ENCODE results near the gene RNASEH2A. TPM values are rescaled to one million over a fixed set of nuclear protein-coding genes. Genes with fewer than 3 reads are reported as not detected.

The RNASEH2A gene
- total and polyA plus RNA-seq, 2 of the 13 experiments (the other 11 are each of a cell fraction or from before 2014, with no cell fraction given), result 25.1 to 35.8 TPM

DNA sequence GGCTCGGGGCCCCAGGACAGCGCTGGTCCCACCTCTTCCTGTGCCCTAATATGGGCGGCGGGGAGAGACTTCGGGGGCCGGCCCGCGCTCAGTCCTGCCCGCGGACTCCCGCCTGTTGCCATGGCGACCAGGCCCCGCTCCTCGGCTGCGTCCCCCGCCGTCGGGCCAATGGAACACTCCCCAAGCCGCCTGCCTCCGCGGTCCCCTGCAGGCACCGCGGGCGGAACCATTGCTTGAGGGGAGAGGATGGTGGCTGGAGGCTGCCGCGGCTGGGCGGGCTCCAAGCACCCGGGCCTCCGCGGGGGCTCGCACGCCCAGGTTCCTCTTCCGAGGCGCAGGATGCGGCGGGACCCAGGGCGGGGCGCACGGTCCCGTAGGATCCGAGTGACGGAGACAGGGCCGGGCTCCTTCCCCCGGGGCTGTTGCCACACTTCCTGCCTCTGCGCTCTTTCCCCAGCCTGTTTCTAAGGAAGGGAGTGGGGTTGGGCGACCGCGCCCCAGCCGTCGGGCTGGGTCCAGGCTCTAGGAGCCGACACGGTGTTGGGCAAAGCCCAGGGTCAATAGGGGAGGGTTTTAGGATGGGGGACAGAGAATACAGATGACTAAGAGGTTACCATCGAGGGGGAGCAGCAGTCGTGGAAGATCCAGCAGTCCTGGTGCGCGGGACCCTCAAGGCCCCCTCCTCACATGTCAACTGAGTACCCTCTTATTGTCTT is 16.3 kb upstream of the RNASEH2A start (continued):
- TF ChIP-seq, protein P1, sequence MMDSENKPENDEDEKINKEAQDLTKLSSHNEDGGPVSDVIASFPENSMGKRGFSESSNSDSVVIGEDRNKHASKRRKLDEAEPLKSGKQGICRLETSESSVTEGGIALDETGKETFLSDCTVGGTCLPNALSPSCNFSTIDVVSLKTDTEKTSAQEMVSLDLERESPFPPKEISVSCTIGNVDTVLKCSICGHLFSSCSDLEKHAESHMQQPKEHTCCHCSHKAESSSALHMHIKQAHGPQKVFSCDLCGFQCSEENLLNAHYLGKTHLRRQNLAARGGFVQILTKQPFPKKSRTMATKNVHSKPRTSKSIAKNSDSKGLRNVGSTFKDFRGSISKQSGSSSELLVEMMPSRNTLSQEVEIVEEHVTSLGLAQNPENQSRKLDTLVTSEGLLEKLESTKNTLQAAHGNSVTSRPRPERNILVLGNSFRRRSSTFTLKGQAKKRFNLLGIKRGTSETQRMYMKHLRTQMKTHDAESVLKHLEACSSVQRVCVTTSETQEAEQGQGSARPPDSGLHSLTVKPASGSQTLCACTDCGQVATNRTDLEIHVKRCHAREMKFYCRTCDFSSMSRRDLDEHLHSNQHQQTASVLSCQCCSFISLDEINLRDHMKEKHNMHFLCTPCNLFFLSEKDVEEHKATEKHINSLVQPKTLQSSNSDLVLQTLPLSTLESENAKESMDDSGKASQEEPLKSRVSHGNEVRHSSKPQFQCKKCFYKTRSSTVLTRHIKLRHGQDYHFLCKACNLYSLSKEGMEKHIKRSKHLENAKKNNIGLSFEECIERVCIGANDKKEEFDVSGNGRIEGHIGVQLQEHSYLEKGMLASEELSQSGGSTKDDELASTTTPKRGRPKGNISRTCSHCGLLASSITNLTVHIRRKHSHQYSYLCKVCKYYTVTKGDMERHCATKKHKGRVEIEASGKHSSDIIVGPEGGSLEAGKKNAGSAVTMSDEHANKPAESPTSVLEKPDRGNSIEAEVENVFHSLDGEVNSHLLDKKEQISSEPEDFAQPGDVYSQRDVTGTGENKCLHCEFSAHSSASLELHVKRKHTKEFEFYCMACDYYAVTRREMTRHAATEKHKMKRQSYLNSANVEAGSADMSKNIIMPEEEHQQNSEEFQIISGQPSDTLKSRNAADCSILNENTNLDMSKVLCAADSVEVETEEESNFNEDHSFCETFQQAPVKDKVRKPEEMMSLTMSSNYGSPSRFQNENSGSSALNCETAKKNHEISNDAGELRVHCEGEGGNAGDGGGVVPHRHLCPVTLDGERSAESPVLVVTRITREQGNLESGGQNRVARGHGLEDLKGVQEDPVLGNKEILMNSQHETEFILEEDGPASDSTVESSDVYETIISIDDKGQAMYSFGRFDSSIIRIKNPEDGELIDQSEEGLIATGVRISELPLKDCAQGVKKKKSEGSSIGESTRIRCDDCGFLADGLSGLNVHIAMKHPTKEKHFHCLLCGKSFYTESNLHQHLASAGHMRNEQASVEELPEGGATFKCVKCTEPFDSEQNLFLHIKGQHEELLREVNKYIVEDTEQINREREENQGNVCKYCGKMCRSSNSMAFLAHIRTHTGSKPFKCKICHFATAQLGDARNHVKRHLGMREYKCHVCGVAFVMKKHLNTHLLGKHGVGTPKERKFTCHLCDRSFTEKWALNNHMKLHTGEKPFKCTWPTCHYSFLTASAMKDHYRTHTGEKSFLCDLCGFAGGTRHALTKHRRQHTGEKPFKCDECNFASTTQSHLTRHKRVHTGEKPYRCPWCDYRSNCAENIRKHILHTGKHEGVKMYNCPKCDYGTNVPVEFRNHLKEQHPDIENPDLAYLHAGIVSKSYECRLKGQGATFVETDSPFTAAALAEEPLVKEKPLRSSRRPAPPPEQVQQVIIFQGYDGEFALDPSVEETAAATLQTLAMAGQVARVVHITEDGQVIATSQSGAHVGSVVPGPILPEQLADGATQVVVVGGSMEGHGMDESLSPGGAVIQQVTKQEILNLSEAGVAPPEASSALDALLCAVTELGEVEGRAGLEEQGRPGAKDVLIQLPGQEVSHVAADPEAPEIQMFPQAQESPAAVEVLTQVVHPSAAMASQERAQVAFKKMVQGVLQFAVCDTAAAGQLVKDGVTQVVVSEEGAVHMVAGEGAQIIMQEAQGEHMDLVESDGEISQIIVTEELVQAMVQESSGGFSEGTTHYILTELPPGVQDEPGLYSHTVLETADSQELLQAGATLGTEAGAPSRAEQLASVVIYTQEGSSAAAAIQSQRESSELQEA (CRISPR knock-in tag; IDR thresholded peaks at IDR 0.05; ENCODE audit: not compliant biosample characterization), result no peak
- TF ChIP-seq ZNF260 (CRISPR knock-in tag; IDR thresholded peaks at IDR 0.05; ENCODE audit: borderline replicate concordance, low read depth), result no peak
- no peak for TF ChIP-seq ZNF616 (CRISPR knock-in tag; IDR thresholded peaks at IDR 0.05; ENCODE audit: low read depth)
- peak; percentile 54; the same call in 1 of the 2 replicates for TF ChIP-seq ZFY (CRISPR knock-in tag; IDR thresholded peaks at IDR 0.05)
- TF ChIP-seq CEBPG (CRISPR knock-in tag; IDR thresholded peaks at IDR 0.05), result peak; percentile 65
- TF ChIP-seq, protein P2, sequence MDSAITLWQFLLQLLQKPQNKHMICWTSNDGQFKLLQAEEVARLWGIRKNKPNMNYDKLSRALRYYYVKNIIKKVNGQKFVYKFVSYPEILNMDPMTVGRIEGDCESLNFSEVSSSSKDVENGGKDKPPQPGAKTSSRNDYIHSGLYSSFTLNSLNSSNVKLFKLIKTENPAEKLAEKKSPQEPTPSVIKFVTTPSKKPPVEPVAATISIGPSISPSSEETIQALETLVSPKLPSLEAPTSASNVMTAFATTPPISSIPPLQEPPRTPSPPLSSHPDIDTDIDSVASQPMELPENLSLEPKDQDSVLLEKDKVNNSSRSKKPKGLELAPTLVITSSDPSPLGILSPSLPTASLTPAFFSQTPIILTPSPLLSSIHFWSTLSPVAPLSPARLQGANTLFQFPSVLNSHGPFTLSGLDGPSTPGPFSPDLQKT (CRISPR knock-in tag; IDR thresholded peaks at IDR 0.05; ENCODE audit: borderline replicate concordance), result peak; percentile 89; the same call in 1 of the 2 replicates
- no peak for TF ChIP-seq ZNF230 (CRISPR knock-in tag; IDR thresholded peaks at IDR 0.05)
- no peak for TF ChIP-seq ZNF546 (CRISPR knock-in tag; conservative IDR thresholded peaks at IDR 0.05)
- TF ChIP-seq, protein P3, sequence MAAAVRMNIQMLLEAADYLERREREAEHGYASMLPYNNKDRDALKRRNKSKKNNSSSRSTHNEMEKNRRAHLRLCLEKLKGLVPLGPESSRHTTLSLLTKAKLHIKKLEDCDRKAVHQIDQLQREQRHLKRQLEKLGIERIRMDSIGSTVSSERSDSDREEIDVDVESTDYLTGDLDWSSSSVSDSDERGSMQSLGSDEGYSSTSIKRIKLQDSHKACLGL (CRISPR knock-in tag; IDR thresholded peaks at IDR 0.05), result peak; percentile 61; the same call in 1 of the 2 replicates
- TF ChIP-seq RAD51 (IDR thresholded peaks at IDR 0.05; ENCODE audit: borderline replicate concordance), result no peak
- TF ChIP-seq ZNF143 (CRISPR knock-in tag; IDR thresholded peaks at IDR 0.05), result no peak
- TF ChIP-seq ZNF75D (CRISPR knock-in tag; IDR thresholded peaks at IDR 0.05; ENCODE audit: borderline replicate concordance), result no peak
- TF ChIP-seq ELF4 (CRISPR knock-in tag; IDR thresholded peaks at IDR 0.05; ENCODE audit: borderline replicate concordance), result no peak
- no peak for TF ChIP-seq NR3C1 (CRISPR knock-in tag; IDR thresholded peaks at IDR 0.05)
- TF ChIP-seq NFE2L1 (CRISPR knock-in tag; IDR thresholded peaks at IDR 0.05; ENCODE audit: borderline replicate concordance), result no peak
- TF ChIP-seq KDM5B (CRISPR knock-in tag; IDR thresholded peaks at IDR 0.05; ENCODE audit: borderline replicate concordance), result peak; percentile 44; the same call in 1 of the 2 replicates
- no peak for TF ChIP-seq HNF4G (IDR thresholded peaks at IDR 0.05; ENCODE audit: borderline replicate concordance, low read depth, low read length)
- no peak for TF ChIP-seq HNF4G (CRISPR knock-in tag; IDR thresholded peaks at IDR 0.05; ENCODE audit: borderline replicate concordance, low read depth)
- TF ChIP-seq HNRNPK (IDR thresholded peaks at IDR 0.05; ENCODE audit: low read depth, low read length, poor library complexity, severe bottlenecking), result peak; percentile 31
- TF ChIP-seq NR2C2 (CRISPR knock-in tag; IDR thresholded peaks at IDR 0.05; ENCODE audit: borderline replicate concordance), result 0 out of 2 replicates have a peak, but pooled peaks have one; percentile 14
